Stromal cell of bone marrow (primary cell): ENCODE measurements around the gene TEX11.
"Not testable (repeated sequence)": the region's sequence is repeated elsewhere in the genome, so short reads cannot be mapped to it uniquely, and the experiment has no call there.

Source experiments
- DNase-seq: peaks from one replicate; pipeline ENCODE4 v3.0.0-alpha.2; 2012; ENCODE audit warnings: low read depth

TEX11 gene

GRCh38 chrX:70587158-70587557, 321.4 kb downstream of the TEX11 start:
- DNase-seq = not testable (repeated sequence)

GRCh38 chrX:70577442-70577841, 331.1 kb downstream of the TEX11 start:
- DNase-seq = no peak

- not testable (repeated sequence) for DNase-seq
Measured at GRCh38 chrX:70569922-70570576, 338.5 kb downstream of the TEX11 start.

- DNase-seq = no peak
Measured at GRCh38 chrX:70554948-70555347, 353.6 kb downstream of the TEX11 start.

- peak; percentile 47 for DNase-seq
Measured at GRCh38 chrX:70554523-70554922, 354.0 kb downstream of the TEX11 start.

GRCh38 chrX:70554081-70554480, 354.4 kb downstream of the TEX11 start:
- no peak for DNase-seq

GRCh38 chrX:70553516-70553915, 355.0 kb downstream of the TEX11 start:
- no peak for DNase-seq

GRCh38 chrX:70552130-70552704, 356.3 kb downstream of the TEX11 start:
- DNase-seq = no peak

- no peak for DNase-seq
Measured at GRCh38 chrX:70549429-70549828, 359.1 kb downstream of the TEX11 start.

GRCh38 chrX:70535198-70535597, 373.3 kb downstream of the TEX11 start:
- DNase-seq = no peak

- no peak for DNase-seq
Measured at GRCh38 chrX:70527610-70528345, 380.7 kb downstream of the TEX11 start.

GRCh38 chrX:70527053-70527452, 381.5 kb downstream of the TEX11 start:
- no peak for DNase-seq

GRCh38 chrX:70525733-70526132, 382.8 kb downstream of the TEX11 start:
- no peak for DNase-seq

- not testable (repeated sequence) for DNase-seq
Measured at GRCh38 chrX:70515692-70516091, 392.8 kb downstream of the TEX11 start.

GRCh38 chrX:70515270-70515669, 393.2 kb downstream of the TEX11 start:
- not testable (repeated sequence) for DNase-seq

GRCh38 chrX:70509078-70509477, 399.4 kb downstream of the TEX11 start:
- DNase-seq = no peak

GRCh38 chrX:70508296-70508911, 400.1 kb downstream of the TEX11 start:
- DNase-seq = no peak

- DNase-seq = no peak
Measured at GRCh38 chrX:70505451-70505841, 403.1 kb downstream of the TEX11 start.

- DNase-seq = no peak
Measured at GRCh38 chrX:70504772-70505450, 403.6 kb downstream of the TEX11 start.

GRCh38 chrX:70500826-70501225, 407.7 kb downstream of the TEX11 start:
- DNase-seq = no peak

- no peak for DNase-seq
Measured at GRCh38 chrX:70498129-70498528, 410.4 kb downstream of the TEX11 start.

- DNase-seq = no peak
Measured at GRCh38 chrX:70497026-70497425, 411.5 kb downstream of the TEX11 start.
